RWPE2 (cell line): ENCODE measurements around the gene CCNQ.

ENCODE experiments used
- ATAC-seq: fragments of 200-7000 bp; cut with Tn5 transposase; 3 replicates; pipeline ENCODE4 v1.9.1; 2021; ENCODE audit warnings: low read depth
- DNase-seq: peaks from one replicate; pipeline ENCODE4 v3.0.0-alpha.2; 2020; ENCODE audit warnings: low spot score
- H3K27ac ChIP-seq: fragments of 450-650 bp; 2 replicates; pipeline ENCODE4 v1.5.1; 2017; ENCODE audit warnings: mild to moderate bottlenecking; ENCODE audit not compliant: poor library complexity, severe bottlenecking
- H3K27me3 ChIP-seq: fragments of 250-450 bp; sonication (Bioruptor Pico); 2 replicates; pipeline ENCODE4 v1.5.1; 2021; ENCODE audit warnings: mild to moderate bottlenecking, moderate library complexity; ENCODE audit not compliant: insufficient read depth, poor library complexity, severe bottlenecking
- H3K36me3 ChIP-seq: fragments of 250-450 bp; sonication (Bioruptor Pico); 2 replicates; pipeline ENCODE4 v1.5.1; 2020; ENCODE audit warnings: low read depth, mild to moderate bottlenecking, moderate library complexity
- H3K4me1 ChIP-seq: fragments of 250-450 bp; sonication (Bioruptor Pico); 2 replicates; pipeline ENCODE4 v1.5.1; 2021; ENCODE audit warnings: mild to moderate bottlenecking, moderate library complexity; ENCODE audit not compliant: insufficient read depth, poor library complexity, severe bottlenecking
- H3K4me3 ChIP-seq: fragments of 250-450 bp; sonication (Bioruptor Pico); 2 replicates; pipeline ENCODE4 v1.5.1; 2021; ENCODE audit warnings: mild to moderate bottlenecking, moderate library complexity; ENCODE audit not compliant: severe bottlenecking
- H3K9me3 ChIP-seq: fragments of 250-450 bp; sonication (Bioruptor Pico); 2 replicates; pipeline ENCODE4 v1.5.1; 2021; ENCODE audit warnings: mild to moderate bottlenecking, moderate library complexity; ENCODE audit not compliant: severe bottlenecking
- TF ChIP-seq, protein P1 (sequence below): fragments of 450-650 bp; IDR thresholded peaks from one replicate; pipeline ENCODE4 v1.5.1; 2017; ENCODE audit warnings: mild to moderate bottlenecking, moderate library complexity; ENCODE audit not compliant: poor library complexity, severe bottlenecking

The CCNQ gene

DNA sequence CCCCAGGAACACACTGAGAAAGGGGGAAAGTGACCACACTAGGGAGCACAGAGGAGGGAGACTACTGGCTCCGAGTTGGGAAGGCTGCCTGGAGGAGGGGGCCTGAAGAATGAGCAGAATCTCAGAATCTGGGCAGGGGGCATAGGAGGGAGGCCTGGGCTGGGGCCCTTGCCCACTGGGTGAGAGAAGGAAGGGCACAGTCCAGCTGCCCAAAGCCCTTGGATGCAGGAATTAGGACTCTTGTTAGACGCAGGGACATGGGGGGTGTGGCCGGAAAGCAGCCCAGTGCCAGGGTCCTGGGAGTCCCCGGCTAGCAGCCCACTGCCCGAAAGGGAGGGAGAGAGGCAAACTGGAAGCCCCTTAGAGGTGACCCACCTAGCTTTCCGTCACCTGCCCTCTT lies 46.2 kb upstream of the CCNQ start:
- TF ChIP-seq, protein P1, sequence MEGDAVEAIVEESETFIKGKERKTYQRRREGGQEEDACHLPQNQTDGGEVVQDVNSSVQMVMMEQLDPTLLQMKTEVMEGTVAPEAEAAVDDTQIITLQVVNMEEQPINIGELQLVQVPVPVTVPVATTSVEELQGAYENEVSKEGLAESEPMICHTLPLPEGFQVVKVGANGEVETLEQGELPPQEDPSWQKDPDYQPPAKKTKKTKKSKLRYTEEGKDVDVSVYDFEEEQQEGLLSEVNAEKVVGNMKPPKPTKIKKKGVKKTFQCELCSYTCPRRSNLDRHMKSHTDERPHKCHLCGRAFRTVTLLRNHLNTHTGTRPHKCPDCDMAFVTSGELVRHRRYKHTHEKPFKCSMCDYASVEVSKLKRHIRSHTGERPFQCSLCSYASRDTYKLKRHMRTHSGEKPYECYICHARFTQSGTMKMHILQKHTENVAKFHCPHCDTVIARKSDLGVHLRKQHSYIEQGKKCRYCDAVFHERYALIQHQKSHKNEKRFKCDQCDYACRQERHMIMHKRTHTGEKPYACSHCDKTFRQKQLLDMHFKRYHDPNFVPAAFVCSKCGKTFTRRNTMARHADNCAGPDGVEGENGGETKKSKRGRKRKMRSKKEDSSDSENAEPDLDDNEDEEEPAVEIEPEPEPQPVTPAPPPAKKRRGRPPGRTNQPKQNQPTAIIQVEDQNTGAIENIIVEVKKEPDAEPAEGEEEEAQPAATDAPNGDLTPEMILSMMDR = no peak
- H3K4me1 ChIP-seq = peaks cover 5% of the 10 kb centered on the region
- DNase-seq (no peak), ATAC-seq (no peak)
- H3K27ac ChIP-seq = no peak overlapping the region
- peaks cover 18% of the 10 kb centered on the region for H3K27me3 ChIP-seq
- H3K36me3 ChIP-seq = no peaks in the 10 kb centered on the region
- H3K9me3 ChIP-seq = no peaks in the 10 kb centered on the region
- H3K4me3 ChIP-seq = no peak overlapping the region

DNA sequence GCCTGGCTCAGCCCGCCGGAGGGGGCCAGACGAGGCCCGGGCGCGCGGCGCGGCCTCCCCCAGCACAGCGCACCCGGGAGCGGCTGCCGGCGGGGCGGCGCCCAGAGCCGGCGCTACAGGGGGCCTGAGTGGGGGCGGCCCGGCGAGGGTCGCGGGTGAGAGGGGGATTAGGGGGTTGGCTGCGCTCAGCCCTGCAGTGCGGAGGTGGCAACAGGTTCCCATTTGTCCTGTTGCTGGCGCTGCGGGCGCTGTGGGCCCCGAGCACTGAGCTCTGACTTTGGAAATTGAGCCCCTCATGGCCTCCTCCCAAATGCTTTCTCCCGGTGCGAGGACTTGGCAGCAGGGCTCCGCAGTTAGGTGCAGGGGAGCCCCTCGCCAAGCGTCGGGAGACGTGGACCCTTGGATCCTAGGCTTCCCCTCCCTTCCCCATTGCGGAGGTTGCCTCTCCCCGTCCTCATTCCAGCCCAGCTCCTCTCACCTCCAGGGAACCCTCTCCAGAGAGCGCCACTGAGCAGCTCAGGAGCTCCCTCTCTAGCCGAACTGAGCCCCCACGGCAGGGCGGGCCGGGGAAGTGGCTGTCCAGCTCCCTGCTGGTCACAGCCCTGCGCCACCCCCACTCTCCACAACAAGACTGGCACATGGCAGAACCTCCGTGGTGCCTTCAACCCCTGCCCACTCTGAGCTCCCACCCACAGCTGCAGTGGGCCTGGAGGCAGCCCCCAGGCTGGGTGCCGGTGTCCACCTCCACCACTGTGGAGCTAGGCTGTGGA lies 45.6 kb upstream of the CCNQ start:
- Histone ChIP-seq H3K27me3 (peaks cover 18% of the 10 kb centered on the region), H3K9me3 (no peaks in the 10 kb centered on the region), H3K4me3 (no peak overlapping the region), H3K4me1 (peaks cover 5% of the 10 kb centered on the region), H3K36me3 (no peaks in the 10 kb centered on the region), H3K27ac (no peak overlapping the region)
- DNase-seq = peak; percentile 32
- TF ChIP-seq, protein P1 = no peak
- ATAC-seq = no peak

DNA sequence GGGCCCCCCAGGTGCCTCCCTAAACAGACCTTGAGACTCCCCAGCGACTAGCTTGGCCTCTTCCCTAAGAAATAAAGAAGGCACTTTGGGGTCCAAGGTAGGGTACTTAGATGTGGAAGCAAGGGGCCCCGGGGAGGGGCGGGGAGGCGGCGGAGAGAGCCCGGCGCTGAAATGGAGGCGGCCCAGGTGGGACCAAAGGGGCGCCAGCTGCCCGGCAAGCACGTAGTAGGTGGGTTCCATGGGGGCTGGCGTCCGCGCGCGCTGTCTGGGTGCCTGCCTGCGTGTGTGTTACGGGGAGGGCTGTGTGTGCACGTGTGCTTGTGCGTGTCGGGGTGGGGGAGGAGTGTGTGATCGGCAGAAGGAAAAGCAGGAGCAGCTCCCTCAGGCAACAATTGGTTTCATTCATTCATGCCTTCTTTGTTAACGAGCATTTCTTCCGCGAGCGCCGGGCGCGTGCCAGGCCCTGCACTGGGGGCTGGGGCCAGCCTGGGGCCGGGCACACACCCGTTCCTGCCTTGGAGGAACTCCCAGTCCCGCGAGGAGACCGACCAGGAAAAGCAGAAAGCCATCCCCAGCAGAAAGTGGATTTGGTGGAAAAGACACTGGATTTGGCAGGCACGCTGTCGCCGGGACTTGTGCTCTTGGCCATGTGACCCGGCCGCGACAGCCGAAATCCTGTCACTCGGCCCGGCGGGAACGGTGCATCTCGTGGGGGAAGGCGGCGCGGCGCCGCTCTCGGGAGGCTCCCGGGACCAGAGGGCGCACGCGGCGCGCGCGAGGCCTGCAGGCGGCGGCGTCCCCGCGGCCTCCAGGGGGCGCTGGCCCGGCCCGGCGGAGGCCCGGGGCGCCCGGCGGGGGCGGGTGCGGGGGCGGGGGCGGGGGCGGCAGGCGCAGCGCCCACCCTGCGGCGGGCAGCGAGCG lies 44.8 kb upstream of the CCNQ start:
- H3K4me3 ChIP-seq = no peak overlapping the region
- no peak for ATAC-seq
- DNase-seq = peak; percentile 24
- H3K9me3 ChIP-seq = no peaks in the 10 kb centered on the region
- H3K4me1 ChIP-seq = peaks cover 5% of the 10 kb centered on the region
- TF ChIP-seq, protein P1 = no peak
- H3K36me3 ChIP-seq = no peaks in the 10 kb centered on the region
- H3K27ac ChIP-seq = no peak overlapping the region
- H3K27me3 ChIP-seq = peaks cover 18% of the 10 kb centered on the region

DNA sequence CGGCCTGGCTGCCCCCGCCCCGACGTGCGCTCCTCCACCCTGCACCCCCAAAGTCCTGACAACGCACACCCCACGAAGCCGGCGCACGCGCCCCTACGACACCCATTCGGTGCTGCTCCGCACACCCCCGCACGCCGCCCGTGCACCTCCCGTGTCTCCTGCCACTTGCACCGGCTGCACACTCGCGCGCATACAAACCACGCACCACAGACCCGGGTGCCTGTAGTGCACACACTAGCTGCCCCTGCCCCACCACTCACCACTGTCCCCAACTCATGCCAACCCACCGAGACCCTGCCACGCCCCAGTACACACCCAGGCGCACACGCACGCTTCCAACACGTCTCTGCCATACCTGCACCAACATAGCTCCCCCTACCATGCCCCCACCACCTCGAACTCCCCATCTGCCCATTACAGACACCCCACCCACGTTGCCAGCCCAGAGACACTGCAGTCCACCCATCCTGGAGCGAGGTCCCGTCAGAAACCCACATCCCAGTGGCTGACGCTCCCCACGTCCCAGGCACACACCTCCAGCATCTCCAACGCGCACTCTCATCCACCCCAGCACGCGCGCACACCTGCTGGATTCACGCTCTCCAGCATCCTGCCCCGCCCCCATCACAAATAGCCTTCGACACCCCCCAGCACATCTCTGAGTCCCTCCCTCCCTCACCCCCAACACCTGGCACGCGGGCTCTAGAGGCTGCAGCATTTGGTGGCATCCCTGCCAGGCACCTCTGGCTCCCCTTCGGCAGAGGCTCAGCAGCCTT lies 43.9 kb upstream of the CCNQ start:
- Histone ChIP-seq H3K27ac (no peak overlapping the region), H3K4me1 (peaks cover 5% of the 10 kb centered on the region), H3K9me3 (no peaks in the 10 kb centered on the region), H3K36me3 (no peaks in the 10 kb centered on the region), H3K4me3 (no peak overlapping the region), H3K27me3 (peaks cover 18% of the 10 kb centered on the region)
- no peak for ATAC-seq
- TF ChIP-seq, protein P1 = no peak
- DNase-seq = peak; percentile 23
